Stimulated activated CD4-positive, alpha-beta T cell treated with anti-CD3 and anti-CD28 coated beads, TNF-alpha, amount 100 ng/mL, for 4 hours (primary cell): ENCODE measurements around the gene LYSET.
A peak's percentile ranks its signal among the peaks of the same experiment; 100 is the strongest.
"Not testable (repeated sequence)": the region's sequence is repeated elsewhere in the genome, so short reads cannot be mapped to it uniquely, and the experiment has no call there.

Source experiments
- DNase-seq, 3 experiments: peaks; one replicate each; pipeline ENCODE4 v3.0.0-alpha.2; 2020; ENCODE audit warnings: low read depth in 3 of 3

LYSET gene

DNA sequence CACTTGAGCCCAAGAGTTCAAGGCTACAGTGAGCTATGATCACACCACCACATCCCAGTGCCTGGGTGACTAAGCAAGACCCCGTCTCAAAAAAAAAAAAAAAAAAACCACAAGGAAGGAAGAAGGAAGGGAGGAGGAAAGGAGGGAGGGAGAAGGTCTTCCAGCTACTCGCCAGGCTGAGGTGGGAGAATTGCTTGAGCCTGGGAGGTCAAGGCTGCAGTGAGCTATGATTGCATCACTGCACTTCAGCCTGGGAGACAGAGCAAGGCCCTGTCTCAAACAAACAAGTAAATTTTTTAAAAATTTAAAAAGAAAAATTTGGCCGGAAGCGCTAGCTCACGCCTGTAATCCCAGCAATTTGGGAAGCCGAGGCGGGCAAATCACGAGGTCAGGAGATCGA, 16.5 kb upstream of the LYSET start:
- not testable (repeated sequence) for DNase-seq

DNA sequence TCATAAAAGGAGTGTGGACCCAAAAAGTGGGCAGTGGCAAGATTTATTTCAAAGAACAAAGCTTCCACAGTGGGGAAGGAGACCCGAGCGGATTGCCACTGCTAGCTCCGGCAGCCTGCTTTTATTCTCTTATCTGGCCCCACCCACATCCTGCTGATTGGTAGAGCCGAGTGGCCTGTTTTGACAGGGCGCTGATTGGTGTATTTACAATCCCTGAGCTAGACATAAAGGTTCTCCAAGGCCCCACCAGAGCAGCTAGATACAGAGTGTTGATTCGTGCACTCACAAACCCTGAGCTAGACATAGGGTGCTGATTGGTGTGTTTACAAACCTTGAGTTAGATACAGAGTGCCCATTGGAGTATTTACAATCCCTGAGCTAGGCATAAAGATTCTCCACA, 15.5 kb upstream of the LYSET start:
- DNase-seq, result not testable (repeated sequence)

DNA sequence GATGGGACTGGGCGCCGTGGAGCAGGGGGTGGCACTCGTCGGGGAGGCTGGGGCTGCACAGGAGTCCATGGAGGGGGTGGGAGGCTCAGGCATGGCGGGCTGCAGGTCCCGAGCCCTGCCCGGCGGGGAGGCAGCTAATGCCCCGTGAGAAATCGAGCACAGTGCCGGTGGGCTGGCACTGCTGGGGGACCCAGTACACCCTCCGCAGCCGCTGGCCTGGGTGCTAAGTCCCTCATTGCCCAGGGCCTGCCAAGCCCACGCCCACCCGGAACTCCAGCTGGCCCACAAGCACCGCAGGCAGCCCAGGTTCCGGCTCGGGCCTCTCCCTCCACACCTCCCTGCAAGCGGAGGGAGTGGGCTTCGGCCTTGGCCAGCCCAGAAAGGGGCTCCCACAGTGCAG, 15.0 kb upstream of the LYSET start:
- not testable (repeated sequence) for DNase-seq

DNA sequence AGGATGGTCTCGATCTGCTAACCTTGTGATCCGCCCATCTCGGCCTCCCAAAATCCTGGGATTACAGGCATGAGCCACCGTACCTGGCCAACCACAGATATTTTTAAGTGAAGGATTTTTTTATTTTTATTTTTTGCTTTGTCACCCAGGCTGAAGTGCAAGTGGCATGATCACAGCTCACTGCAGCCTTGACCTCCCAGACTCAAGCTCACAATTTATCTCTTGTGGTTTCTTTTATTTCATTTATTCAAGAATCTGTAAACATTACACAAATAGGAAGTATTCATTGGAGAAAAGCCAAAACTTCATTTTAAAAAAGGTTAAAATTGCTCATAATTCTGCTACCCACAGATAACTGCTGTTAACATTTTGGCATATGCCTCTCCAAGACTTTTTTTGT, 13.7 kb upstream of the LYSET start:
- no peak for DNase-seq

DNA sequence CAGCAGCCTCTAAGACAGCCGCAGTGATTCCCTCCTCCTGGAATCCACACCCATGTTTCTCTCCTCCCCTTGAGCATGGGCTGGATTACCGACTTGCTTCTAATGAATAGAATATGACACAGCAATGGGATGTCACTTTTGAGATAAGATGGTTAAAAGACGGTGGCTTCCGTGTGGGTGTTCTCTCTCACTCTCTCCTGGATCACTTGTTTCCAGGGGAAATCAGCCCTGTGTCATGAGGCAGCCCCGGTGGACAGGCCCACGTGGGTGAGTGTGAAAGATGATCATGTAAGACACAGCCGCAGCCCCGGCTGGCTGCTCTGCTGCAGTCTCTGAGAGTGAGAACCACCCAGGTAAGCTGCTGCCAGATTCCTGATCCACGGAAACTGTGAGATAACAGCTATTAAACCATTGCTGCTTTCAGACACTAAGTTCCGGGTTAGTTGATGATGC, 11.1 kb upstream of the LYSET start:
- DNase-seq, result no peak

DNA sequence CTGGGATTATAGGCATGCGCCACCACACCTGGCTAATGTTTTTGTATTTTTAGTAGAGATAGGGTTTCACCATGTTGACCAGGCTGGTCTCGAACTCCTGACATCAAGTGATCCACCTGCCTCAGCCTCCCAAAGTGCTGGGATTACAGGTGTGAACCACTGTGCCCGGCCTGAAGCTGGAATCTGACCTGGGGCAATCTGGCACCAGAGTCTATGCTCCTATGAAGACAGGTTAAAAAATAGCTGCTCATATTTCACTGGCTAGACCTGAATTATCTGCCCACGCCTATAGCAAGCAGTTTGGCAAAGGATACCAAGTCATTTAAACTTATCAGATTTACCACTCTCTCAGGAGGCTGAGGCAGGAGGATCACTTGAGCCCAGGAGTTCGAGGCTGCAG, 10.4 kb upstream of the LYSET start:
- not testable (repeated sequence) for DNase-seq

GRCh38 chr14:93175492-93175891, 9.6 kb upstream of the LYSET start:
- DNase-seq, result no peak

DNA sequence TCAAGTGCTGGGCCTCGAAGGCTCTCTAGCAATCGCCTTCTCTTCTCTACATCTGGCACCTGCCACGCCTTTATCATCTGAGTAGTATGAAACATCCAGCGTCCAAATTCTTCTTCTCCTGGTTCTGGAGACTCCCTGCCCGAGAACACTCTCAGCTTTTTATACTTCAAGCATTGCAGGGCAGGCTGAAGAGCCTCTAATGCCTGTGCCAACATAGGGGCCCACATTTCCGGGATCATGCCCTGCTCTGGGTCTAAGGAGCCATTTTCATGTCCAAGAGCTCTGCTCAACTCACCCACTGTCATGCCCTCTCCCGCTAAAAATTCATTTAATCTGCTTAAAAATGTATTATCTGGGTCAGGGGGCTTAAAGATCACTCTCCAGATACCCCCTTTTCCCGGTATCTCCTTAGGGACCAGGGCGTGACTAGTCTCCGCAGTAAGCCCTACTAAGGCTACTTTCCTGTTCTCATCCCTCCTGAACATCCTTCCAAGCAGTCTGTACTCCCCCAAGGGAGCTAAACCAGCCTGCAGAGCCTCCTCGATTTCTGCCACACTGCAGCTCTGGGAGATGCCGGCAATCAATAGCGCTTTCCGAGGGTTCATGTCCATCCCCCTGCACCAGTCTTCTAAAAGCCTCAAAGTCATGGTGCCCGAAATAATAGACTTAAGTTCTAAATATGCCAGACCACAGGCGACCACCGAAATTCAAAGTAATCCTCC, 1.4 kb upstream of the LYSET start:
- DNase-seq, result no peak

DNA sequence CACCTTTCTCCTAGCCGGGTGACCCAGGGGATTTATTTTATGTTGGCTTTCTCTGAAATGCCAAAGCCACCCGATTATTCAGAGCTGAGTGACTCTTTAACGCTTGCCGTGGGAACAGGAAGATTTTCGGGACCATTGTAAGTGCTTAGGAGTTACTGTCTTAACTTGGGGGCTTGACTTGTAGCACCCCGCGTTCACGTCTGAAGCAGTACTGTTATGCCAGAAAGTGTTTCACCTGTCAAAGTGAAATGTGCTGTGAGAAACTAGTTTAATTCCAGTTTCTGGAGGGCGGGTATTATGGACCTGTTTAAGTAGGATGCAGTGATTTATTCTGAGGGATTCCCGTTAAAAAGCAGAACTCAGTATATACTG, 218 bp downstream of the LYSET start:
- no peak for DNase-seq

DNA sequence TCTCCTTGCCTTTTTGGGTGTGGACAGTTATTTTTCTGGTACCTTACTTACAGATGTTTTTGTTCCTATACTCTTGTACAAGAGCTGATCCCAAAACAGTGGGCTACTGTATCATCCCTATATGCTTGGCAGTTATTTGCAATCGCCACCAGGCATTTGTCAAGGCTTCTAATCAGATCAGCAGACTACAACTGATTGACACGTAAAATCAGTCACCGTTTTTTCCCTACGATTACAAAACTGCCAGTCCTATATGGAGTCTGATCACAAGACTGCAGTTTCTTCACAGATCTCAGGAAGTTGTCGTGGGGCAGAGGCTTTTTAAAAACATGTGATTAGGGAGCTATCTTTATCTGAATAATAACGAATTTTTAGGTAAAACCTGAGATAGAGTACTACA, 1.3 kb downstream of the LYSET start:
- DNase-seq, result no peak

DNA sequence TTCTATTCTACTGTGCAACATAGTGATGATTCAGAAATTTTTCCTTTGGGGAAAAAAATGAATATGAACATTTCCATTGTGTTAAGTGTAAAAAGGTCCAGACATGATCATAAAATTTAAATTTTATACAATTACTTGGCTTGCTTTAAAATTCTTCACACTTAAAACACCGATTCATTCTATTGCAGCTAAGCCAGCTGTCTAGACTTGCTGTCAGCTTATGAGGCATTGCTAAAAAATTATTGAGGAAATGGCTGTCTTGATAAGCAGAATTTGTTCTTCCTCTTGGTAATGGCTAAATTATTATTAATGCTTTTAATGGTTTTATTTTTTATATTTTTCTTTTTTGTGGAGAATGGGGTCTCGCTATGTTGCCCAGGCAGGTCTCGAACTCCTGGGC, 1.8 kb downstream of the LYSET start:
- no peak for DNase-seq

- DNase-seq, result no peak
These were observed 10.3 kb downstream of the LYSET start for GRCh38 chr14:93195316-93195999.

DNA sequence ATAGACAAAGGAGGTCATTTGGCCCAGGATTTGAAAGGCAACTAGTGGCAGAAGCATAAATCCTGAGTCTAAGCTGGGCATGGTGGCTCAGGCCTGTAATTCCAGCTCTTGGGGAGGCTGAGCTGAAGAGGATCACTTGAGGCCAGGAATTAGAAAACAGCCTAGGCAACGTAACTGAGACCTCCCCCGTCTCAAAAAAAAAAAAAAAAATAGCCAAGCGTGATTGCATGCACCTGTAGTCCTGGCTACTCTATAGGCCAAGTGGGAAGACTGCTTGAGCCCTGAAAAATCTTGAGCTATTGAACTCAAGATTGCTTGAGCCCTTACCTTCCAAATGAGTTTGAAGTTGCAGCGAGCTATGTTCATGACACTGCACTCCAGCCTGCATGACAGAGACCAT, 13.9 kb downstream of the LYSET start:
- DNase-seq, result no peak

GRCh38 chr14:93200553-93200952, 15.4 kb downstream of the LYSET start:
- DNase-seq, result no peak

DNA sequence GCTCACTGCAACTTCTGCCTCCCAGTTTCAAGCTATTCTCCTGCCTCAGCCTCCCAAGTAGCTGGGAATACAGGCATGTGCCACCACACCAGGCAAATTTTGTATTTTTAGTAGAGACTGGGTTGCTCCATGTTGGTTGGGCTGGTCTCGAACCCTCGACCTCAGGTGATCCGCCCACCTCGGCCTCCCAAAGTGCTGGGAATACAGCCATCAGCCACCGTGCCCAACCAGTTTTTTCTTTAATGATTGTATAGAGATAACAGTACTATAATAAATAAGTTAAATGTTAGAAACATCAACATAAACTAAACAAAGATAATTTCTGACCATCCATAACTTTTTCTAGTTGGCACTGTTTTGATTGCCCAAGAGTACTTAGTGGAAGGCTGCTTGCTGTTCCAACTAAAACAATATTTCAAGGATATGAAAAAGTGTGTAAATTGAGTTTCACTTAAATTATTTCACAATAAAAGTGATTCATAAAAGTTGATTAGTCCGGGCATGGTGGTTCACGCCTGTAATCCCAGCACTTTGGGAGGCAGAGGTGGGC, 16.1 kb downstream of the LYSET start:
- no peak for DNase-seq

DNA sequence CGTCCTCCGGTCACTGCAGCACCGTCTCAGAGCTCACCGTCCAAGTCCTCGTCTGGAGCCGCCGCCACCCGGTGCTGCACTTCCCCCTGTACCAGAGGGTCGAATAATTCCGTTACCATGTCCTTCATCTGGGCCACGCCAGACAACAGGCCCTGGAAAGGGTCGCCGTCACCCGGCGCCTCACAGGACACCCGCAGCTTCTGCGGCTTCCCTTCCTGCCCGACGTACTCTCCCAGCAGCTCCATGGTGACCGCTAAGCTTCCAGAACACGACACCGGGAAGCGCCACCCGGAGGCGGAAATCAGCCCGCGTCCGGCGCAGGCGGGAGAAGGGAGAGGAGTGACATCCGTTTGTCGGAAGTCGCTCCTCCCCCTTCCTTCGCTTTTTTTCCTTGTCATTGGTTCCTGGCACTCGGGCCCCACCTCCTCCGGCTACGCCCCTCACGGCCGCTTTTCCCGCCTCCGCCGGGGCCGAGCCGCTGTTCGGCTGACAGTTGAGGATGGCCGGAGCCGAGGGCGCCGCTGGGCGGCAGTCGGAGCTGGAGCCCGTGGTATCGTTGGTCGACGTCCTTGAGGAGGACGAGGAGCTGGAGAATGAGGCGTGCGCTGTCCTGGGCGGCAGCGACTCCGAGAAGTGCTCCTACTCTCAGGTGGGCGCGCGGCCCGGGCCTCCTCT, 21.8 kb downstream of the LYSET start, which contains the start of the genes GON7 and UBR7:
Gene GON7 (minus strand): TSS at position 273 of the 675 bp plus-strand sequence. CDS start 28 bp downstream, at position 245.
Gene UBR7 (plus strand): TSS at position 464 of the 675 bp plus-strand sequence. CDS start 36 bp downstream, at position 500.
- peak; percentile 65 to 75 (median 71) for DNase-seq

DNA sequence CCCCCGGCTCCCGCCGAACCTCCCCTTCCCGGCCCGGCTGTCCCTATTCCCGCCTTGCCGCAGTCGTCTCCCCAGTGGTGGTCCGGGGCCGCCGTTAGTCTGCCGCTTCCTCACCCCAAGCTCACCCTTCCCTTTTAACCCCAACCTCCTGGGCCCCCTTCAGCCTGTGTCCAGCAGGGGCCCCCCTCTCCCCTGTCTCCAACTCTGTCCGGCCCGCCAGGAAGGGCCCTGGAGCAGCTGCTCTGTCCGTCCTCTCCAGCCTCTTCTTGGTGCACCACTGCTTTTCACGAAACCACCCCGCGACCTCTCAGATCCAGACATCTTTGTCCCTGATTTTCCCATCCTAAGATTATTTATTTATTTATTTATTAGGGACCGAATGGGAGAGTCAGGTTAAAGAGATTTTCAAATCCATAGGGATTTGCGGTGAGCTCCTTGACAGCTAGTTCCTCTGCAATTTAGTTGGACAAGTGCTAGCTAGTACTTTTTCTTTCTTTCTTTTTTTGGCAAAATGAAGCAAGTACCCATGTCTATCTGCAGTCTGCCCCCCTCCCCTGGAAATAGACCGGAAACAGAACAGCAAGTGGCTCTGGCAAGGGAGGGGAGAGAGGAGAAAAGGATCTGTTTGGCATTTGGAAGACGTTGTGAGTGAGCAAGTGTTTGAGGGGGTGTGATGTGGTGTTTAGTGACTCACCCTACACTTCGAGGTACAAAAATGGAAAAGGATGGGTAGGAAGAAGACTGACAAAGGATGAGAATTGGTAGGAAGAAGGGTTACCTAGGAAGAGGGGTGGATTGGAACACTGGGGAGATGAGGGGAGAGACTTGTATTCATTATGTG, 22.6 kb downstream of the LYSET start:
- DNase-seq, result no peak

DNA sequence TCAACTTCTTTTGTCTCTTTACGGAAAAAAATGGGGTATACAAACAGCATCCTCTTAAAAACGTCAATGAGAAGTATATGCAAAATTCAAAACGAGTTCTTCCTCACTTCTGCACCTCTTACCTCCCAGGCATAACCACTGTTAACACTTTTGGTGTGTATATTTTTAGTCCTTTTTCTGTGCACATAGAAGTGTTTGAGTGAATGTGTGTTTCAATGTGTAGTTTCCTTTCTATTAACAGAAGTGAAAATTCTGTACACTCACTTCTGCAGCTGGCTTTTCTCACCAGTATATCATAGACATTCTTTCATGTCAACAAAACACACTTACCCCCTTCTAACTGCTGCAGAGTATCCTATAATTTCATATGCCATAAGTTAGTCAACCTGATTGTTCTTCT, 27.3 kb downstream of the LYSET start:
- DNase-seq, result no peak

GRCh38 chr14:93214598-93214997, 29.5 kb downstream of the LYSET start:
- DNase-seq, result no peak

DNA sequence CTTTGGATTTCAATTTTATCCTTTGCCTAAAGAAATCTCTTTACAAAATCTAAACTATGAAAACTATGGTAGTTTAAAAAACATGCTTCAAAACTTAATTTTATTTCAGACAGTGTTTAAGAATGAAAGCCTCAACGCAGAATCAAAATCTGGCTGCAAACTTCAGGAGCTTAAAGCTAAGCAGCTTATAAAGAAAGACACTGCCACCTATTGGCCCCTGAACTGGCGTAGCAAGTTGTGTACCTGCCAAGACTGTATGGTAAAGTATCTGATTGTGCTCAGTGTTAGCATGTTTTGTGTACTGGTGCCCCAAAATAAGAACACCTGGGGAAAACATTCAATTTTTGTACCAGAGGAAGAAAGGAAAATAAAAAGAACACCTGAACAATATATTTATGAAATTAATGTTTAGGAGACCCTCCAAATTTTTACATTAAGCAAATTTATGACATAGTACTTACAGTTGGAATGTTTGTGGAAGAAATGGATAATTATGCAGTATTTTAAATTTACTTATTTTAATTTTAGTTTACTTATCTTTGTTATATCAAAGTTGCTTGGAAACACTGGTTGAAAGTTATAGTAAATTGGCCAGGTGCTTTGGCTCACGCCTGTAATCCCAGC, 34.1 kb downstream of the LYSET start:
- DNase-seq, result no peak

- no peak for DNase-seq
These were observed 35.4 kb downstream of the LYSET start for GRCh38 chr14:93220509-93220908.
